ENCODE measurements around the gene ZAR1L.

Gene ZAR1L

DNA sequence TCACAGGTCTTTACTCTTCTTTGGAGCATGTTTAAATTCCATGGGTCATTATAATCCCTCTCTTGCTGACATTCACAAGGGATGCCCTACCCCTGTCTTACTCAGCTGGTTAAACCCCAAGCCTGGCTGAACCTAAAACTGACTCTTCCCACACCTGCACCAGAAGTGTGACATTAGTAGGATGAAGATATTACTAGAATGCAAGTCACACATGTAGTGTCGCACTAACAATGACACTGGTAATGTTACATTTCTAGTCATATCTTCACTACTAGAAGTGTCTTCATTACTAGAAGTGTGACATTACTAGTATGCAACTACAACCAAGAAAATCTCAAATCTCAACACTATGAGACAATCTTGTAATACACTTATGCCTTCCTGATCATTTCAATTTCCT, 14.2 kb downstream of the ZAR1L start:
- no peak for DNase-seq

DNA sequence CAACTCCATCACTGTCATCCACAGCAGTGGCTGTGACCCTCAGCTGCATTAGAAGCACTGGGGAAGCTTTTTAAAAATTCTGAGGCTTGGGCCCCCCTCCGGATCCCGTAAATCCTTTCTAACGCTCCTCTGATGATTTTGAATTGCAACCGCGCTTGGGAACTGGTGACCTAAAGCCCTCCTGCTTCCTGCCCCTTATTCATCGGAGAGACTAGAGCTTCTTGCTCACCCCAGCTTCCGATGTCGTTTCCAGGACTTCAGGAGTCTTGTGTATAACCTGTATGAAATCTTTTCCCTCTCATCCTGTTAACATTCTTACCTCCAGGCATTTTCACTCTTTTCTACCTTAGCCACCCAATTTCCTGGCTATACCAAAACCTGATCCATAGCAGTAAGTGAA, 14.8 kb downstream of the ZAR1L start:
- no peak for DNase-seq

DNA sequence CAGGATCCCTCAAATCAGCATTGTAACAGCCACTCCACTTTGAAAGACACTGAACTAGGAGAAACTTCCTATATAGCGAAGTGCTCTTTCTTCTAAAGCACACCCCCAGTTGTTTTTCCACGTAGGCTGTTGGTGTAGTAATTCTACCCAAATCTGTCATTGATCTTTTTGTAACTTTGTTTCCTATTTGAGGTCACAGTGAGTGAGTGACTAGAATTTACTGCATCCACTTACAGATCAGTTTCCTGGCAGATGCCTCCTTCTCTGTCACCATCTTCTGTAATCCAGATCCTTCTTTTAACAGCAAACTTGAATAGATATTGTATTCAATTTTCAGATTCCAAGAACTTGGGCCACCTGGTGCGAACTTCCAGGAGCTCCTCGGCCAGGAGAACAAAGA, 15.3 kb downstream of the ZAR1L start:
- DNase-seq: no peak

DNA sequence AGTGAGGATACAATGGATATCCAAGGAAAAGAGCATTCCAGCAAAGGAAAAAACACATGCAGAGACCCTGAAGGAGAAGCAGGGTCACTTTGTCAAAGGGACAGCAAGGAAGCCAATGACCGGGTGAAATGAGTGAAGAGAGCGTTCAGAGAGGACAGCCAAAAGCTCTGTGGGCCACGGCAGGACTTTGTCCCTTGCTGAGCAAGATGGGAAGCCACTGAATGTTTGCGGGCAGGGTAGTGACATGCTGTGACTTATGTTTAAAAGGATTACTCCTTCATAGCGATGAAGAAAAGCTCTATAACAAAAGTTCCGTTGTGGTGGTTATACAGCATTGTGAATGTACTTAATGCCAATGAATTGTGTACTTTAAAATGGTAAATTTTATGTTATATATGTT, 16.5 kb downstream of the ZAR1L start:
- no peak for DNase-seq

DNA sequence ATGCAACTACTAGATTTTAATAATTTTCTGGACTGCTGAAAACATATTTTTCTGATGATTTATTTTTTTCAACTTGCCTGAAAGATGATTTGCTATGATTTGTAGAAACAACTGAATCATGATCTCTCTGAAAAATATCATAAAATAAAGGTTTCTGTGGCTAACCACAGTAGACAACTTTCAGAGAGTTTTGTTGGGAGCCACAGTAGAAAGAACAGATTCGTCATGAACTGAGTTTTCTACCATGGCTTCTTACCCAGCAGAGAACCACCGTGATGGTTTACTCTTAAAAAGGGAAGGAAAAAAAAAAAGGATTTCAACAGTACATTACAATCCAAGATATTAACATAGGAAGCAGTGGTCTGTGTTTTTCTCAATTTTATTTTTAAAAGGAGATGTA, 18.0 kb downstream of the ZAR1L start:
- no peak for DNase-seq

DNA sequence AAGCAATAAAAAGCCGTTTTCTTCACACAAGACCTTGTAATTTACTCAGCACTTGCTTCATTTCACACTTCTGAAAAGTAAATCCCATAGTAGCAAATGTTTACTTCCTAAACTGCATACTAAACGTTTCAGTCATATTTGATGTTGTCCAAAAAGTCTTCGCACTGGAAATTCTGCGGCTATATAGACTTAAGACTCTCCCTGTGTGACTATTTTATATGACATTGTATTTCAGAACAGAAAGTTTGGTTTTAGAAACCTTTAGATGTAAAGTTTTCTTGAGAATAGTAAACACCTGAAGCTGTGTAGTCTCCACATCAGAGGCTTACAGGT, 29.6 kb downstream of the ZAR1L start:
- no peak for DNase-seq

DNA sequence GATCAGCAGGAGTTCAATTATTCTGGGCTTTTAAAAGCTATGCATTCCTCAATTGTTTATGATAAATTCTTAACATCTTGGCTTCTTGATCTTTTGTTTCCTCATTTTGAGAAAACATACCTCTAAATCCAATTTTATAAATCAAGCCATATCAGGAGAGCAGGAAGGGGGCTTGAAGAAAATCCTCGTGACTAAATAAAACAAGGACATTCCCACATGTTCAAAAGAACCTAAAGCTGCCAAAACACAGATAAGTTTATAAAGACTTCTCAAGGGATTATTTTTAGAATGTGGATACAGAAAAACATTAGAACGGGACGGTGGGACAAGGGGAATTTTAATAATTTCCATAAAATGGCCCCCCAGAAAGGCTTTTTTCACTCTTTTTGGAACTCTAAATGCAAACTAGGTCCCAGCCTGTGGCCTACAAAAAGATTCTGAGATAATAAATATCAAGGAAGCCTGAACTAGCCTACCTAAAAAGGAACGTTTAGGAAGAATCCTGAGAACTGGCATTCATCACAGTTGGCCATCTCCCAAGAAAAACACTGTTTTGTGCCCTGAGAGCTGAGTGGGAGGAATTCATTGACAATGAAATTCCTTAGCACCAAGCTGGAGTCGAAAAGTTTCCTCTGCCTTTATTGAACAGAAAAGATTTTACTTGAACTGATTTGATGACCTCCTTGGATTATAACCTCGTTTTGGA, 30.1 kb downstream of the ZAR1L start:
- DNase-seq: no peak

DNA sequence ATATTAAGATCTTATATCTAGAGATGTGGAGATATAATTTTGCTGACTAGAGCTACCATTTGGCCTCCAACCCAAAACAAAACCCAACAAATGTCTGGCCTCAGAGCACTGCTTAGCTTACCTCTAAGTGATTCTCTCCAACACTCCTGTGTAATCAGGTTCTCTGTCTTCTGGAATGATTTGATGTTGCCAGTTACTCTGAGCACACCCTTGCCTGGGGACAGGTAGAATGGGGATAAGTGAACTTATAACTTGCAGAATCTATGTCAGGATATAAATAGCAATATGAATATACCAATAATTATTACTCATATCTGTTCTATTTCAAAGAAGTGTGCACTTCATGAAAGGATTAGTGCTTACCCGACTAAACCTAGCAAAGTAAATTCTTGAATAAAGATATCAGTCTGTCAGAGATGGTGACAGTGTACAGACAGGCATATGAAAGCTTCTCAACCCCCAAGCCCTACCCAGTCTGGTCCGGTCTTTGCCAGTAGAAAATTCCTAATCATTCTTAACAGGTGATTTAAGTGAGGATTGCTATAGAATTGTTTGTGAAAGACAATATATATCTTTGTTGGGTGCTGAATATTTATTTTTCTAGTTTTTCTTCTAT, 33.0 kb downstream of the ZAR1L start:
- DNase-seq: no peak

DNA sequence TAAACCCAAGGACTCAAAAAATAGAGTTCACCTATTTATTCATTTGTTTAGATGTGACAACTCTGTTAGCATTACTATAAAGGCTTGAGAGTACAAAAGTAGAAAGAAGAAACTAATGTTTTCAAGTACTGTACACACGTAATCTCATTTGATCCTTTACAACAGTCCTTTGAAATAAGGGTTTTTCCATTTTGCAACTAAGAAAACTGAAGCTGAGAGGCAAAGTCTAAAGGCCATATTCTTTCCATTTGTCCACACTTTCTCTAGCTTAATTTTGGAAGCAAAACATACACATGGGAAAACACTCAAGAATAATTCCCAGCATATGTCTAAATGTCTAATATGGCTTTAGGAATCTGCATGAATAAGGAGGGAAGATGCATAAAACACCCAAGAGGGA, 34.1 kb downstream of the ZAR1L start:
- DNase-seq: no peak

DNA sequence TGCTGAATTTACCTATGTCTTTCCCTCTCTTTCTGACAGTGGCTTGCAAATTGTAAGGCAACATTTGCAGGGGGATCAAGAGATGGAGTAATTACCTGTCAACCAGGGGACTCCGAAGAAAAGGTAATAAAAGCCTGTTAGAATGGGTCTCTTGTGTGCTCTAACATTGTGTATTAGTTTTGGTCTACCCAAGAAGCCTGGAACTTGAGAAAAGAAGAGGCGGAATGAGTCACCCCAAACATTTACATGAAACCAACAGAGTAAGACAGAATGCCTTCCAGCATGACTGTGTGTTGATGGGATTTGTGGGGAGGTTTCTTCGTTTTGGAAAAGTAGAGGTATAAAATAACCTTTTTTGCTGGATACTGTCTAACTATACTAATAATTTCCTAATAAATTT, 36.7 kb downstream of the ZAR1L start:
- no peak for DNase-seq

DNA sequence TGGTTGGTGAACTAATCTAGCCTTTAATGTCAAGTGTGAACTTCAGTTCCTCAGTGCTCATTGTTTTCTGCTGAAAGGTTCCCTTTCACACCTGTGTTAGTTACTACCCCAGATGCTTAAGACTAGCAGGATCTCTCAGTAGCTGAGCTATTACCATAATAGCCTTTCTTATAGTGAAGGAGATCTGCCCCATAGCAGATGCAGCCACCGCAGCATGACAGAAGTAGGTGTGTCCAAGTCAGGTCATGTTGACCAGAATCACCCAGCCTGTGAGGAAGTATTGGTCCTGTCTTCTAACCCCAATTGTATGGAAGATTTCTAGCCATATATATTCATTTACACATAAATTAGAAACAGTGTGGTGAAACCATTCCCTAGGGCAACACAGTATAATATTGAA, 37.3 kb downstream of the ZAR1L start:
- no peak for DNase-seq

DNA sequence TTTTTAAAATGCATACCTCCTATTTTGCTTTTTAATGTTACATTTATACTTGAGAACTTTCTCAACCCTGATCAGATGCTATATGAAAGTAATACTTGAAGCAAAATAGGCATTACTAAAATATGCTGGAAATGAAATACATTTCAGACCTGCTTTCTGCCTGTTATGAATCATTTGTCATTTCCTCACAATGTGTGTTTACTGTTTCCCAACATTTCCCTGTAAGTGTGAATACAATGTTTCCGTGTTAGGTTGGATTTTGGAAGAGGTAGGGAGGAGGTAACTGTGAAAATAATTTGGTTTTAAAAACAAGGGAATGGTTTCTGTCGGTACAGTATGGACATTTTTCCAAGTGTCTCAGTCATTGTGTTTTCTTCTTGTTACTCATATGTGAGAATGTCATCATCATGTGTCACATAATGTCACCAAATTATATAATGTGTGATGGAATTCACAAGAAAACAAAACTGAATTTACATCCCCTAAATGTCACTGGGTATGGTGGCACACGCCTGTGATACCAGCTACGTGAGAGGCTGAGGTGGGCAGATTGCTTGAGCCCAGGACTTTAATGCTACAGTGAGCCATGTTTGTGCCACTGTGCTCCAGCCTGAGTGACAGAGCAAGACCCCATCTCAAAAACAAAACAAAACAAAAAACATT, 43.0 kb downstream of the ZAR1L start:
- DNase-seq: no peak

DNA sequence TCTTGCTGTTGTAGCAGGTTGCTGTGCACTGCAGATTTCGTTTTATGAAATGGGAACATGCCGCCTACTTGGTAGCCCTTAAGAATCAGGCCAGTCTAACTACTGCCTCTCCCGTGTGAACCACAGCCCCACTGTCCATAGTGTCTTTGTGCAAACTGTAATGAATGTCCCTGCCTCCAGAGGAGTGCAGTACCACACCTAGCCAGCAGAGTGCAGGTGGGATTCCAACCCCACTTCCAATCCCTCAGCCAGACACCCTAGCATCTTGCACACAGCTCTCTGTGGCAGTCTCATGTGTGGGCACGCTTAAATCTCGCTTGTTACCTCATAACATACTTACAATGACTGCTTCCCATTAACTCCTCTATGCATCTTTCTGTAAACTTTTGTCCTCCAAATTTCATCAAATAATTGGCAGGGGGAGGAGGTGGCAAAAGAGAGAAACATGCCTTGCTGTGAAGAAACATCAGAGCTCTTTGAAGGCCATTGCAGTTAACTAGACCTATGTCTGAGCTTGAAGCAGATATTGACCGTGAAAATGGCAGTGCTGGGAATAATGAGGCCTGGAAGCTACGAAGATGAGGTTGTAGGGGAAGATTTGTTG, 47.2 kb downstream of the ZAR1L start:
- no peak for DNase-seq

DNA sequence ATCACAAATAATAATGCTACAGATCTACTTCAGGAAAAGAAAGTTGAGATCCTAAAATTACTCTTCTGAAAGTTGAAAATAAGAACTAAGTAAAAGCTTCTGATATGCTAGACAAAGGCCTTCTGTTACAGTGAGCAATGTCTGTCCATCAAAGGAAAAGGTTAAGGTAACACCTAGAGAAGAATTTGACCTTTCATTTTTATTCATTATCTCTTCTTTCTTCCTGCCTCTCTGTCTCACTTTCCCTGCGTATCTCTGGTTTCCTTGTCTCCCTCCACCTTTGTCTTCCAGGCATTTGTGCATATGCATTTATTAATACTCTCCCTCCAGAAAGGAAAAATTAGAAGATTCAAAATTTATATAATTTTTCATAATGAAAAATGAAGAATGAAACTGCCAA, 49.0 kb downstream of the ZAR1L start:
- no peak for DNase-seq

DNA sequence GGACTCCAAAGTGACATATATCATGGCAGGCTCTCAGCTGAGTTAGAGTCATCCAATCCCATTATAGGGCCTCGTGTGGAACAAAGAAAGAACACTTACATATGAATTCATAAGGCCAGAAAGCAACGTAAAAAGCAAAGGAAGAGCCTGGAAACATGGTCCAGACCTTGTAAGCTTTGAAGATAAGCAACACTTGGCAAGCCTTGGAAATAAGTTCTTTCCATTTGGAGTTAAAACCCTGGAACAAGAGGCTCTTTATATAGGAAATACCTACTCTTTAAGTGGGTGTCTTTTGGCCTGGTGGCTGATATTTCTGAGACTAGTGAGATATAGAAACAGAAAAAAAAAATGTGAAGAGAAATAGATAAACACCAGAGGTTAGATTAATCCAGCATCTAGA, 49.4 kb downstream of the ZAR1L start:
- DNase-seq: no peak

DNA sequence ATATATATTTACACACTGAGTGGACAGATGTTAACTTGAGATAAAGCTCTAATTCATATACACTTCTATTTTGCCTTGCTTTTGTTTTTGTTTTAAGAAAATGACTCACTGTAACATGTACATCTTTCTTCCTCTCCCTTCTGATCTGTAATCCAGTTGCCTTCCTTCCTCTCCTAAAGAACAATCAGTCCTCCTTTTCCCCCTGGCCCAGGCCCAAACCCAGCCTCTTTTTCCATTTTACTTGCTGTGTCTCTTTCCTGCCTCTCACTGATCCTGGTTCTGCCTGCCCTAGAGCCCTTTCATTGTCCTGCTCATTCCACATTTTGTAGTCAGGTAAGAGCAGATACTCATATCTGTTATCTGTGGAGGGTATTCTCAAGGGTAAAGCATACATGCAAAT, 50.8 kb downstream of the ZAR1L start:
- no peak for DNase-seq

DNA sequence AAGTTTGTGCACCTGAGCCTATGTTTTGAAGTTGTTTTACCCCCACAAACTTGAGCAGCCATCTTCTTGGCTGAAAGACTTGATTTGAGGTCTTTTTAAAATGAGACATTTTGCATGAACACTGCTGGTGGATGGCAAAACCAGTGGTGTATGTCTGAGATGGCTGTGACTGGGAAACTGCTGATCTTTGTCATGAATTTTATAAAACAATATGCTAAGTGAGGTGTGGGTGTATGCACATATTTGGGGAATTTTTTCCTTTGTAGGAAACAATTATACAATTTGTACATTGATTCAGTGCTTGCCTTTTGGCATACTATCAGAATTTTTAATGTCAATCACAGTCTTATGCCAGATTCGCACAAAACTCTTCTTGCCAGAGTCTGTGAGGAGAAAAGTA, 52.5 kb downstream of the ZAR1L start:
- no peak for DNase-seq

DNA sequence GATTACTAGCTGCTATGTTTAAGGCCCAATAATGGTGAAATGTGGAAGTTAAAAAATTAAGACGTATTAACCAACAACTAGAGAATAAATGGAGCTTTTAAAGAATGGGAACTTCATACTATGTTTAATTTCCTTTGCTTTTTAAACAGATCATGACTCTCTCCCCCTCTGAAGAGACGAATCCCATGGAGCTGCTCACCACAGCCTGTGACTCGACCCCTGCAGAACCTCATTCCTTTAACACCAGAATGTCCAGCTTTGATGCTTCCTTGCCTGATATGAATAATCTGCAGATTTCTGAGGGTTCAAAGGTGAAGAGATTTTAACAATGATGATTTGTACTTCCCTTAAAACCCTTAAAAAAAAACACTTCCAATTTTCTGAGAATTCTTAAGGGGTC, 53.0 kb downstream of the ZAR1L start:
- DNase-seq: no peak

DNA sequence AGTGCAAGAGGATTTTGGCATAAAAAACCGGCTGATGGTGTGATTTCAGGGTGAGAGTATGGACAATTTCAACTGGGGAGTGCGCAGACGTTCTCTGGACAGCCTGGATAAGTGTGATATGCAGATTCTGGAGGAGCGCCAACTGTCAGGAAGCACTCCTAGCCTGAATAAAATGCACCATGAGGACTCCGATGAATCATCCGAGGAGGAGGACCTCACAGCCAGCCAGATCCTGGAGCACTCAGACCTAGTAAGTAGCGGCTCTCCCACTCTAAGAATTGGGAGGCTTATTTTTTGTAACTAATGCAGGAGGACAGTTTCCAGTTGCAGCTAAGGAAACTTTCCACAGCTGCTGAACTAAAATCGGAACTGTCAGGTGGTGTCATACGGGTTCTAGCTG, 53.6 kb downstream of the ZAR1L start:
- DNase-seq: no peak

DNA sequence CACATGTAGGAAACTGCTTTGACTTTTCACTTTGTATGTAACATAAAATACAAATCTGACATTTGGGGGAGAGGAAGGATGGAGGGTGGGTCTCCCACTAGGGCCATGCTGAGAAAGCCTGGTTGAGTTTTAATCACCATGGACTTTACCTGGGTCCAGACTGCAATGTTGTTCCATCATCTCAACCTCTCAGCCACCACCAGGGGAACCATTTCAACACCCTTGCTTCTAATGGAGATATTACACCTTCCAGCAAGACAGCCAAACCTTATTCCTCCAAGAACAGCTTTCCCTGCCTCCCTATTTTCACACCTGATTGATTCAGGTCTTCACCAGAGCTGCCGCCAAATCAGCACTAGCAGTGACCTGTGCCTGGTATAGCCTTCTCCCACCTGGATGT, 56.0 kb downstream of the ZAR1L start:
- DNase-seq: no peak

DNA sequence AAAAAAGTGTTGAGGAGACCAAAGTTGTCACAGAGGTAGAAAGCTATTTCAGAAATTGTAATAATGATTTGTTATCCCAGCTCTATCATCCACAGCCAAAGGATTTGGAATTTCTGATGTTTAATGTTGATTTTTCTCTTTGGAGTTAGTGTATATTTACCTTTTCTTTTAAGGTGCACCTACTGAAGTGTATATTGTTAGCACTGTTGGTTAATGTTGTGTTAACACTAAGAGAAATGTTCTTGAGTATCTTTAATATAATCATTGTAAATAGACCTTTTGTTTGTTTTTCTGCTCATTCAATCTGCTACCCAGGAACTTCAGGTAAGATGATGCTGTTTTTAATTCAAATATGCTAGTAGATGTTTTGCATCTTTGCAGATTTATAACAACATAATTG, 57.5 kb downstream of the ZAR1L start:
- no peak for DNase-seq

DNA sequence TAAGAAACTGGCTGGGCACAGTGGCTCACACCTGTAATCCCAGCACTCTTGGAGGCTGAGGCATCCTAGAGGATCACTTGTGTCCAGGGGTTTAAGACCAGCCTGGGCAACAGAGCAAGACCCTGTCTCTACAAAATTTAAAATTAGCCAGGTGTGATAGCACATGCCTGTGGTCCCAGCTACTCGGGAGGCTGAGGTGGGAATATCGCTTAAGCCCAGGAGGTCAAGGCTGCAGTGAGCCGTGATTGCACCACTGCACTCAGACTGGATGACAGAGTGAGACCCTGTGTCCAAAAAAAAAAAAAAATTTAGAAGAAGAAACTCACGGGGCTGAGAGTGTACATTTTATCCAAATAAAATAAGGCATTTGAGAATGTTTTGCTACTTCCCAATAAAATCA, 58.9 kb downstream of the ZAR1L start:
- DNase-seq: no peak

DNA sequence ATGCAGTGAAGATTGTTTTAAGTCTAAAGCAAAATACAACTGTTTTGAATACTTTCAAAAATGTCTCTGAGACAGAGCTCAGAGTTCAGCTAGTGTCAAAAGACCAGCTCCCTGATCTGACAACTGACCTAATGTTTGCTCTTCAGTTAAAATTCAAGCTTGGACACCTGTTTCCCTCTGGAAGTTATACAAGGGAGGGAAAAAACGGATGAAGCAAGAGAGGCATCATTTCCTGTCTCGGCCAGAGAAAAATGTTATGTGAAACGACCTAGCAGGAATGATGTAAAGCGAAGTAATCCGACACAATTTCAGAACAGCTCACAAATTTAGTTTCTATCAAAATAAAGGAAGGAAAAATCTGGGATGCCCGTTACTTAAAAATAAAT, 59.4 kb downstream of the ZAR1L start:
- no peak for DNase-seq

DNA sequence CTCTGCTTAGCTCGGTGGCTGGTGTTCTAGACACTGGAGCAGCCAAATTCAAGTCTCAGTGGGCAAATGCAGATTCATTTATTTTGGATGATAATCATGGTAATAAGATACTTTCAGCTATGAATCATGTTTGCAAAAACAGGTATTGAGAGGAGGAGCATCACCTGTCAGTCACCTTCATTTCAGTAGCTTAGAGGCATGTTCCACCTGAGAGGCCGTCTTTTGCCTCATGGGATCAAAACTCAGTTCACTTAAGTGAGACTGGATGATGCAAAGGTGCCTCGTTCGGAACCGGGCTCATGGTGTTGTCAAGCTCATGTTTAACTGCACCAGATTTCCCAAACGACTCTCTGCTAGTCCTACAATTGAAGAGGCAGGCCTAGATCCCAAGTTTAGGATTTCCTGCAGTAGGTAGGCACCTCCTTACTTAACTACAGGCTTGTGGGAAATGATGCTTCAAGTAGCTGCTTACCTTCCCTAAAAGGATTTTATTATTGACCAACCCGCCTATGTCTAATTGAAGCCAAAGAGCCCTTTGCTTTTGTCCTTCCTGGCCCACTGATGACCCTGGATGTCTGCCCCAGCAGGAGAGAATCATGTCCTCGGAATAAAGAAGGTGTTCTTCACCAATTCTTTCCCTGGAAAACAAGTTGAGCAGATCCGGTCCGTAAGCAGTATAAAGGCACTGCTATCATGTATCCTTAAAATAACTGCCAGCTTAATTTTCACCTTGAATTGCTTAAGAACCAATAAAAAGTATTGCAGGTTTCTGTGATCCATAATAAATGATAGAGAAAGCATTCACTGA, 60.0 kb downstream of the ZAR1L start:
- no peak for DNase-seq
